Measurements from ENCODE around the gene ZNF638.

GRCh38 chr2:71460056-71460455 lies 128.5 kb downstream of the ZNF638 start:
- TF ChIP-seq CTCF (IDR thresholded peaks at IDR 0.05; ENCODE audit: extremely low read depth in 1 of 2, insufficient read depth in 1 of 2, low read depth in 1 of 2, low read length in 2 of 2) (no peak), POLR2A (IDR thresholded peaks at IDR 0.05; ENCODE audit: low read depth, low read length) (no peak), EZH2 (IDR thresholded peaks at IDR 0.05; ENCODE audit: borderline replicate concordance, low read depth, low read length, severe bottlenecking) (no peak), POLR2AphosphoS5 (IDR thresholded peaks at IDR 0.05; ENCODE audit: insufficient read depth, low read depth, low read length) (no peak)

Measured in endothelial cell of umbilical vein (primary cell).